GM21526 (cell line): Measurements from ENCODE around the gene ACOT12.

Experiments used
- ATAC-seq: cut with Tn5 transposase; IDR thresholded peaks from one replicate; pipeline ENCODE4 v1.9.1; 2021; ENCODE audit warnings: moderate library complexity; ENCODE audit not compliant: unreplicated experiment, low FRiP score

ACOT12 gene

DNA sequence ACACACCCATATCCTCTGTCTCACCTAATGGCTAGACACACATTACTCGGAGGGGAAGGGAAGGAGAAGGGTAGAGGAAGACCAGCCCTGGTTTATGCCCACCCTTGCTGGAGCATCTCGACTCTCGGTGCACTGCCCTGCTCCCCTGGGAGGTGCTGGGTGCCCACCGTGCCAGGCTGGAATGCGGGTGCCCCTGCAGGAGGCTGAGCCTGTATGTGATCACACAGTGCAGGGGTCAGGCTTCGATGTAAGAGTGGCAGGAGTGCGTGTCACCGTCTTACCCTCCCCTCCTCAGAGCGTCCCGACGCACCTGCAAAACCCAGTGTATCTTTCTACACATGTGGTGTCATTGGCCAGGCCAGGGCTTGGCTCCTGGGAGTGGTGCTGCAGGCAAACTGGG lies 7.3 kb upstream of the ACOT12 start:
- ATAC-seq = no peak

DNA sequence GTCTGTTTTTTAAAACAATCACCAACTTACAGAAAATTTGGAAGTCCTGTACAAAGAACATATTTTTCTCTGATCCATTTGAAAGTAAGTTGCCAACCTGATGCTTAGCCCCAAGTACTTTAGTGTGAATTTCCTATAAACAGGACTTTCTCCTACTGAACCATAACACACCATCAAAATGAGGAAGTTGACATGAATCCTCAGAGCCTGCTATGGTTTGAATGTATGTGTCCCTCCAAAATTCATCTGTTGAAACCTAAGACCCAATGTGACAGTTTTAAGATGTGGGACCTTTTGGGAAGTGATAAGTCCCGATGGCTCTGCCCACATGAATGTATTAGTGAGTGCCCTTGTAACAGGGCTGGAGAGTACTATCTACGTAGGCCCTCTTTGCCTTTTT lies 6.4 kb upstream of the ACOT12 start:
- no peak for ATAC-seq

DNA sequence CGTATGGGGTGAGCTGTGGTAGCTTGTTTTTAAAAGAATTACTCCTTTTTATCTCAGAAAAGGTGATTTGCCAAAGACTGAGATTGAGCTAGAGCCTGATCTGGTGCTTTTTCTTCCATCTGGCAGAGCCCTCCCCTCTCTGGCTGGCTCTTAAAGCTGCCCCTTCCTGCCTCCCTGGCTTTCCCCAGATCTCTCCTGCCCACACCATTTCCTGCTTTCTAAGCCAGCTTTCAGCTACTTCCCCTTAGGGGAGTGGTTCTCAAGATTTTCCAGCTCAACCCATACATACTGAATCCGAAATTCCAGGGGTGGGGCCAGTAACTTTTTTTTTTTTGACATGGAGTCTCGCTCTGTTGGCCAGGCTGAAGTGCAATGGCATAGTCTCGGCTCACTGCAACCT lies 4.8 kb upstream of the ACOT12 start:
- ATAC-seq = no peak

DNA sequence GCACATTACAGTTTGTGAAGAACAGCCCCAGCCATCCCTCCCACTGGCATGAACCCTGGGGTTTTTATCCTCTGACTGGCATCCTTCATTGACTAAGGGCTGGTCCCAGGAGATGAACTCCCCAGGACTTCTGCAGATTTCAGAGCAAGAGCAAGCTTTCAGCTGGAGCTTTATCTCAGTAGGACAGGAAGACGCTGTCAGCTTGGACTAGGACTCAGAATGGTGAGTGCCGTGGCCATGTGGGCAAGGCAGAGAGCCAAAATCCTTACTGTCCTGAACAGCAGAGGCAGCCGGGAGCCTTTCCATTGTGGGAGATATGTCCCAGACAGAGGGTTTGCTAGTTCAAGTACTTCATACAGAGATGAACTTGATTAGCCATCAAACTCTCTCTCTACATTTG lies 3.2 kb upstream of the ACOT12 start:
- no peak for ATAC-seq

DNA sequence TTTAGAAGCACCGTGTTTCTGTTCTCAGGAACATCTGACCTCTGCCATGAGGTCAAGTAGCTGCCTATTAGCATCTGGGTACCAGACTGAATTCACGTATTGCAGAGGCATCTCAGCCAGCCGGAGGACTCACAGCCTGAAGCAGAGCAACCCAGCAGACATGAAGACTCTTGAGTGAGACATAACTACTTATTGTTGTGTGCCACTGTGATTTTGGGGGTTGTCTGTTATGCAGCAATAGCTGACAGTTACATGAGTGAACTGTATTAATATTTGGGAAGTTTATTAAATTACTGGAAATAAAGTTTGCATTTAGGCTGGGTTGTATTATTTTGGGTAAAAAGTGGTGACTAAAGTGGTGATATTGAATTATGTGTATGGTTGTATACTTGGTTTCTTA lies 1.3 kb upstream of the ACOT12 start:
- no peak for ATAC-seq

DNA sequence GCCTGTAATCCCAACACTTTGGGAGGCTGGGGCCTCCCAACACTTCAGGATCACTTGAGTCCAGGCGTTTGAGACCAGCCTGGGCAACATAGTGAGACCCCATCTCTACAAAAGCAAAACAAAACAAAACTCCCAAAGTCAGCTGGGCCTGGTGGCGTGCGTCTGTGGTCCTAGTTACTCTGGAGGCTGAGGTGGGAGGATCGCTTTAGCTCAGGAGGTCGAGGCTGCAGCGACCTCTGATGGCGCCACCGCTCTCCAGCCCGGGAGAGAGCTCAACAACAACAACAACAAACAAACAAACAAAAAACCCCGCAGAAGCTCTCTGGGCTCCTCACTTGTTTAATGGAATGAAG lies 528 bp downstream of the ACOT12 start:
- ATAC-seq = no peak

DNA sequence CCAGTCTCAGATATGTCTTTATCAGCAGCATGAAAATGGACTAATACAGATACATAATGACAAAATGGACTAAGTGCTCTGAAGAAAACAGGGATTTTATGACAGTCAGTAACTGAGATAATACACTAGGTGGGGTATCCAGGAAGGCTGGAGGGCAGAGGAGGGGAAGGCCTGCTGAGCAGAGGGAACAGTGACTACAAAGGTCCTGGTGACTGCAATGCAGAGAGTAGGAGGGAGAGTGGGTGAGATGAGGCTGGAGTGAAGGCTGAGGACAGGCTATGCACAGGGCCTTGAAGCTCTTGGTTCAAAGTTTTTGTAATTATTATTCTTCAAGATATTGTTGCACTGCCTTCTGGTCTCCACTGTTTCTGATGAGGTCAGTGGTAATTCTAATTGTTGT lies 4.9 kb downstream of the ACOT12 start:
- no peak for ATAC-seq

DNA sequence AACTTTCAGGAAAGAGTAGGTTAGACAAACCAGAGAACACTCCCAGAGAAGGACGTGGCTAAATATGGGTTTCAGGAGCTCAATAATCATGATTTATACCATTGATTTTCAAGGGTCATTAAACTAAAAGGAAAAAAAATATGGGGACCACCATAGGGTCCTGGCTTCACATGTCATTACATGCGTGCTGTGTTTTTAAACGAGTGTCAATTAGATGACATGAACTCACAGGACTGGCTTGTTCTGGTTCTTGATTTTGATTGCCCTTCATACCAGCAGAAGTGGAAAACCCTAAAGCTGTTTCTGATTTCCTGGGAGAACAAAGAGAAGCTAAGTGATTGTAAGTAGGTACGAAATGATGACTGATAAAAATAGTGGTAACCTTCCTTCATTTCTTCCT lies 5.8 kb downstream of the ACOT12 start:
- no peak for ATAC-seq

DNA sequence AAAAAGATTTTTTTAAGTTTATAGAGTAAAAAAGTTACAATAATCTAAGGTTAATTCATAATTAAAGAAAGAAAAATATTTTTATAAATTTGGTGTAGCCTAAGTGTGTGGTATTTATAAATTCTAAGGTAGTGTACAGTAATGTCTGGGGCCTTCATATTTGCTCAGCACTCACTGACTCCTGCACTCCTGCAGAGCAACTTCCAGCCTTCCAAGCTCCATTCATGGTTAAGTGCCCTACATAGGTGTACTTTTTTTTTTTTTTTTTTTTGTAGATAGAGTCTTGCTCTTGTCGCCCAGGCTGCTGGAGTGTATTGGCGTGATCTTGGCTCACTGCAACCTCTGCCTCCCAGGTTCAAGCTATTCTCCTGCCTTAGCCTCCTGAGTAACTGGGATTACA lies 10.1 kb downstream of the ACOT12 start:
- no peak for ATAC-seq

DNA sequence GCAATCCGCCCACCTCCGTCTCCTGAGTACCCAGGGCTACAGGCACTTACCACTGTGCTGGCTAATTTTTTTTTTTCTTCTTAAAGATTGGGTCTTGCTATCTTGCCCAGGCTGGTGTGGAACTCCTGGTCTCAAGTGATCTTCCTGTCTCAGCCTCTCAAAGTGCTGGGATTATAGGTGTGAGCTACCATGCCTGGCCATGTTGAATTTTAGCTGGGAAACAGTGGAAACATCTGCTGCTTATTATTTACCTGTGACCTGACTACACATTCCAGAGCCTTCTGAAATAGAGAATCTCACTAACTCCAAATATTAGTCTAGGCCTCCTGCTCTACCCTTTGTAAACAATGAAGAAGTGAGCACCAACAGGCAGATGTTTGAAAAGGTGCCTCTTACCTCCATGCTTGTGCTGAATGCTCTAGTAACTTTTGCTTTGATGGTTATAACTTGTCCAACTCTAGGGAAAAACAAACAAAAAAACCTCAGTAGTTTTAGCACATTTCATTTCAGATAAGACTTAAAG lies 22.5 kb downstream of the ACOT12 start:
- ATAC-seq = no peak

DNA sequence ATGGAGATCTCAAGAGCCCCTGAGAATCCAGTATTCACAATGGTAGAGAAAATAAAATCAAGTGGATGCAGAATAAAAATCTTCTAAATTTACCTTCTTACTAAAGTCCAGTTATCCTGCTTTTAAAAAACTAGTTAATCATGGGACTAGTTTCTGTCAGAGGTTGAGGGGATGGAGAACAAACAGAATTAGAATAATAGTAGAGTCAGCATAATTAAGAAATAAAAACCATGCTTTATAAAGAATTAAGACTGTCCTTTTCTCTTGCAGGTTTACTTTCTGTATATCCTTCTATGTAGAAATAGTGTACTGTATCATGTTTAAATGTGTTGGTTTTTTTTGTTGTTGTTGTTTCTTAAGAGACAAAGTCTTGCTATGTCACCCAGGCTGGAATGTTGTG lies 23.0 kb downstream of the ACOT12 start:
- no peak for ATAC-seq

DNA sequence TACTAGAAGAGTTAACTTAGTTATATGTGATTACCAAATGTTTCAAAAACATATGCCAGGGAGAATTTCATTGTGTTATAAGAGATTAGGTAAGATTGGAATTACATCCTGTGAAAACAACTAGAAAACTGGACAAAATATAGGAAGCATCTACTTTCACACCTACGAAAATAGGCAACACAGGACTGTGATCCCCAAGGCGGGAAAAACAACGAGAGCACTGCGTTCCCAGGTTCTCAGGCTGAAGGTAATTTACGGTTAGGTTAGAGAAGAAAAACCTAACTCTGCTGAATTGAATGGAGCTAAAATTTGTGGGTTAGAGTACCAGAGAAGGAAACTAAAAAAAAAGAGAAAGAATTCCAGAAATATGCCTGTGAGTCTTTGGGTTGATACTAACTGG lies 28.4 kb downstream of the ACOT12 start:
- ATAC-seq = no peak

DNA sequence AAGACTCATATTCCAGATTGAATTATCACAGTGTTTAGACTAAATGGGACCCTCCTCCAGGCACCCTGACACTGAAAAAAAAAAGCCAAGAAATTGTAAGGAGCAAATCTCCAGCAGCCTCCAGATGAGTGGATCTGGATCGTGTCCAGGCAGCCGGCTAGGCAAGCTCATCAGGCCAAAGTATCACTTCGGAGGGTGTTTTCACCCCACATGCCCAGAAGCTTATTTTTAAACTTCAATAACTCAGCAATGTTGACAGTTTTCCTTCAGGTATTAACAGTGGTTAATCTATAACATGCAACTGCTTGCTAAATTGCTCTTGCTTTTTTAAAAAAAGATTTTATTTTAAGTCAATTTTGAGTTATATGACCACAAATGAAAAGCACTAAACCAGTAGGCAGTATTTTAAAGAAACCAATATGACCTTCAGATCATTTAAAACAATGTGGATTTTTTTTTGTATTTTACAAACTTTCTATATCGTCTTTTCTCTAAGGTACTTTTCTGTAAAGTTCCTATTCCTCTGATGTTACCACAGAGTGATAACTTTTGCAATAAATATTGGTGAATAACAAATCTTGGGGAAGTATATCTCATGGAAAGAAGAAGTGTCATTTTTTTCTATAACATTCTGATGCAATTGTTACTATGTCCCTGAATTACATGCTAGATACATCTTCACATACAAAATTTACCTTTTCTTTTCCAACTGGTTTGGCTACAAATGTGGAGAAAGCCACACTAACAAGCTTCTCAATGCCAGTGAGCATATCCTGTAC lies 30.7 kb downstream of the ACOT12 start:
- ATAC-seq = no peak

DNA sequence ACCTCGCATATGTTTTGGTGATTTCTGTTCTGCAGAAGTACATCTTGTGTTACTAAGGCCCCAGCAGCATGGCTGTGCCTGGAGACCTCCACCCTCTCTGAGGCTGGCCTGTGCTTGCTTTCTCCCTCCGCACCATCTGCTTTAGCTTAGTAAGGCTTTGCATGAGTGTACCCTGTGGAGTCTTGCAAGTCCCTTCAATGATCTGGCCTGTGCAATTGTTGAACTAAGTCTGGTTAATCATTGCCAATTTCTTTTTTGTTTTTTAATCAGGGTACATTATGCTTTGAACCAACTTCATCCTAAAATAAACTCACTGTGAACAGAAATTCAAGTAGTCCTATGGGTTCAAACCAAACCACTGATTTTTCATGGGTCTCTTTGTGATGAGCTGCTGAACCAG lies 32.3 kb downstream of the ACOT12 start:
- ATAC-seq = no peak

DNA sequence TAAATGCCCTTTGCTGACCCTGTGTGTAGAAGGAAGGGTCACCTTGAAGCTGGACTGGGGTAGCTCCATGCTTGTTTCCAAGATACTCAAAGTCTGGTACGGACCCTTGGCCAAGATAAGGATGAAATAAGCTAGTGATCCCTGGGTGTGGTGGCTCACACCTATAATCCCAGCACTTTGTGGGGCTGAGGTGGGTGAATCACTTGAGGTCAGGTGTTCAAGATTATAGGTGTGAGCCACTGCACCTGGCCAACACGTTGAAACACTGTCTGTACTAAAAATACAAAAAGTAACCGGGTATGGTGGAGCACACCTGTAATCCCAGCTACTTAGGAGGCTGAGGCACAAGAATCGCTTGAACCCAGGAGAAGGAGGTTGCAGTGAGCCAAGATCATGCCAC lies 33.3 kb downstream of the ACOT12 start:
- no peak for ATAC-seq

DNA sequence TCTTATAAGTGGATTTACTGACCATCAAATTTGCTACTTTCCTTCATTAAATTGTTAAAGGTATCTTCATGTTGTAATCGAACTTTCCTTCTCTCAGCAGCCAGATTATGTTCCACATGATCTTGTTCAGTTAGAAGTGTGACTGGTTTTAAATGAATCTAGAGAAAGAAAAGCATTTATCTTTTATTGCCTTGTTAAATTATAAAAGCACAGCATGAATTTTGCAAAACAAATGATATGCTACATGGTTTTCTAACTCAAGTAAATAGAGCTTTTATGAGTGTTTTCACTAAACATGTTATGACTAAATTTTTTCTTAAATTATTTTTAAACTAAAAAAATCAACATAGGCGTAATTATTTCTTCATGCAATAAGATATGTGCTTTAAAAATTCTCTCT lies 34.1 kb downstream of the ACOT12 start:
- no peak for ATAC-seq

DNA sequence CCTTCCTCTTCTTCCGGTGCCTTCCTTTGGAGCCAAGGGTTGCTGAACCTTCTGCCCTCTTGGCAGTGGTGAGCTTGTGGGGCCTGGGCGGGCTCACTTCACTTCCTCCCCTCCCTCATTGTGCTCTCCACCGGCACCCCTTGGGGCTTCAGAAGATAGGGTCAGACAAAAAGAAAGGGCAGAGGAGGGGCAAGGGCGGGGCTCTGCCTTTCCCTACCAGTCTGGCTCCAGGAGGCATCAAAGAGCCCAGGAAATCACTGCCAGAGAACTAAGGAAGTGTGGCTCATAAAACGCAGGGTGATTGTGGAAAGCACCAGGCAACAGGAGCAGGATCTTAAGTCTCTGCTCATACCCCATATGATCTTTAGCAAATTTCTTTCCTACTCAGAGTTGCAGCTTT lies 34.8 kb downstream of the ACOT12 start:
- no peak for ATAC-seq

DNA sequence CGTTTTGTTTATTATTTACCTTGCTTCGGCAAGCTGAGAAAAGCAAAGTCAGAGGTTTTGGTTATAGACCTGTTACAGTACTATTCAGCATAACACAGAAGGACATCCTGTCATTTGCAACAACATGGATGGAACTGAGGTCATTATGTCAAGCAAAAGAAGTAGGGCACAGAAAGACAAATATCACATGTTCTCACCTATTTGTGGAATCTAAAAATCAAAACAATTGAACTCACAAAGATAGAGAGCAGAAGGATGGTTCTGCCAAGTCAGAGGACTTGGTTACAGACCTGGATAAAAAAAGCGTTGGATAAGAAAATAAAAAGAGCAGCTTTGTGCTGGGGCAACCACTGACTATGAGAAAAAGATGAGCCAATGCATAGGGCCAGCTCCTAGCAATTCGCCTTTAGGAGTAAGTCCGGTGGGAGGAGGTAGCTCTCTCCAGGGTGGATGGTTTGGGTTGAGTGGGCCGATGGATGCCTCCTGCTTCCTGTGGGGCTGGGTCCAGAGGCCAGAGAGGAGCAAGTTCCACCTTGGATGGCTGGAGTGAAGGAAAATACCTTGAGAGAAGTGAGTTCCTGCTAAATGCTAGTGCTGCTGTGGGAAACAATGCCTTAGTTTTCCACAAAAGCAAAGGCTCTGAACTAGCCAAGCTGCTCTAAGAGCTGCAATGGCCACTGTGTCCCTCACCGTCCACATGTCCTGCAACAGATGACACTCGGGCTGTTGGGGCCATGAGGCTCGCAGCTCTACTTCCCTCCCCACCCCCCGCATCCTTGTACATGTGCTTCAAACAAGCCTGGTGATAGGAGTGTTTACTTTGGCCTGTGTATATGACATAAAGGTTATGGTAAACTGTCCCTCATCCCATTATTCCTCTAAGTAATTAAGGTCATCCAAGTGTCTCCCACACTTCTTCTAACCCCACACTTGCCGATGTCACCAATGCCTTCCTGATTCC lies 38.4 kb downstream of the ACOT12 start:
- no peak for ATAC-seq

DNA sequence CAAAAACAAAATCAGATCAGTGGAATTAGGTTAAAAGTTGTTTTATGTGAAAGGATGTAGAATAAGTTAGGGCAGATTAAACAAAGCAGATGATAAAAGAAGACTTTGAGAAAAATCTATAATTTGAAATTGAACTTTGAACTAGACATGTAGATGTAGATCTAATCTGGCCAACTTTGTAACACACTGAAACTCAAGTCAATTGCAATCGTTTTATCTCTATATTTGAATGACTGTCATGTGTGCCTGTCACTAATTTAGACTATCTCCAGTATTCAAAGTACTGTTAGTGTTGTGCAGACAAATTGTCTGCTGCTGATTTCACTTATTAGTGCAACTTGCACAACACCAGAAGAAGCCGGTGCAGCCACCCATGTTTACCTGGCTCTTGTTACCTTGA lies 39.8 kb downstream of the ACOT12 start:
- no peak for ATAC-seq

DNA sequence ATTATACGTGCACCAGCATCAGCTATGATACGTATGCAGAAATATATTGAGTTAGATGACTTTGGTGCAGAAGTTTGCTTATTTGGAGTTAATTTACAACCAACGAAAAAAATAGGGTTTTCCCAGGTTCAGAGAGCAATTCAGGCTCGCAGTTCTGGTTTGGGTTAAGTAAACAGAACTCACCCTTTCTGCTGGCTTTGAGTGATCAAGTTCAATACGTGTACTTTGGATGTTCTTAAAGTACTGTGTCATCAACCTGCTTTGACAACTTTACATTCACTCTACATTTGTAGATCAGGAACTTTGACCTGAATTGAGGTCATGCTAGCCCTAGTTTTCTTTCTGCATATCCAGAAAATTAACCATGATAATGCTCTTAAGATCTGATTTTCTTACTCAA lies 40.7 kb downstream of the ACOT12 start:
- ATAC-seq = no peak

DNA sequence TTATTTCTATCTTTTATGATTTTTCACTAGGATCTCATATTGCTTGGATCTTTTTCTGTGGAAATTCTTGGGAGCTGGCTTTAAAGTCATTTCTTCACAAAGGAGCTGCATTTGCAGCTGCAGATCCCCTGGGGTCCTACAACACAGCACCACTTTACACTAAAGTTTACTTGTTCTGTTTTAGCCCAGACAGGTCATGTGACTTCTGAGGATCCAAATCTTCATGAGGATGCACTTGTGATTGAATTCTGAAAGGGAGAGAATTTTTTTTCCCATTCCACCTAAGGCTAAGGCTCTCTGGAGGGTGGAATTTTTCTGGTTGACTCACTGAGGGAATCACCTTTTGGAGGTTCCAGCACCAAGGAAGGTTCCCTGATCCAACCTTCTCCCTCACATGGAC lies 43.4 kb downstream of the ACOT12 start:
- no peak for ATAC-seq

DNA sequence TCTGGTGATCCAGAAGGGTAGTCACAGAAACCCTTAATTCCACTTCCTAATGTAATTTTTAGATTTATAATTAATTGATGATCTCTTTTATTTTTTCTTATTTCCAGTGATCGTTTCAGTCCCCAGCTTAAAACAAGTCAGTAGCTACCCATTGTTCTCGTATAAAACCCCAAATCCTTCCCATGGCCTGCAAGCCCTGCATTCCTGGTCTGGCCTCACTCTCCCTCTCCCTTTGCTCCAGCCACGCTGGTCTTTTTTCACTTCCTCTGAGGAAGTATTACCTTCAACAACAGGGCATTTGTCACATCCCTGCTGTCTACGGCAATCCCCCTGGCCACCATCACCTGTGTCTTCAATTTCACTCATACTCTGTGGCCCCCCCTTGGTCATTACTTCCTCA lies 44.8 kb downstream of the ACOT12 start:
- ATAC-seq = no peak
